ENCODE data around the gene CHP2.
A peak's percentile ranks its signal among the peaks of the same experiment; 100 is the strongest.
"Not testable (repeated sequence)": the region's sequence is repeated elsewhere in the genome, so short reads cannot be mapped to it uniquely, and the experiment has no call there.

Gene CHP2

DNA sequence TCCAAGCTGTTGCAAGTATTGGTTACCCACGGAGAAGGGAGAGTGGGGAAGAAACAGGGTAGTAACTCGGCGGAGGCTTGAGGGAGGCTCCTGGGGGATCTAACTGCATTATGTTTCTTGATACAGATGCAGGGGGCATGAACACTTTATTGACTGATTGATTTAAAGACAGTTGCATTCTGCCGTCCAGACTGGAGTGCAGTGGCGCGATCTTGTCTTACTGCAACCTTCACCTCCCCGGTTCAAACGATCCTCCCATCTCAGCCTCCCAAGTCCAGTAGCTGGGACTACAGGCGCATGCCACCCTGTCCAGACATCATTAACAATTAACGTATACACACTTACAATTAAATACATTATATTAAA, 26.7 kb upstream of the CHP2 start:
- TF ChIP-seq JUND (IDR thresholded peaks at IDR 0.05; ENCODE audit: low read depth), result no peak
- no peak for DNase-seq (ENCODE audit: low read depth in 1 of 2, low spot score in 1 of 2)
- in situ Hi-C loops (cut with HindIII; ENCODE audit: low pct_unique_long_range_greater_than_20kb, low sequenced_read_pairs), result no loop called here

DNA sequence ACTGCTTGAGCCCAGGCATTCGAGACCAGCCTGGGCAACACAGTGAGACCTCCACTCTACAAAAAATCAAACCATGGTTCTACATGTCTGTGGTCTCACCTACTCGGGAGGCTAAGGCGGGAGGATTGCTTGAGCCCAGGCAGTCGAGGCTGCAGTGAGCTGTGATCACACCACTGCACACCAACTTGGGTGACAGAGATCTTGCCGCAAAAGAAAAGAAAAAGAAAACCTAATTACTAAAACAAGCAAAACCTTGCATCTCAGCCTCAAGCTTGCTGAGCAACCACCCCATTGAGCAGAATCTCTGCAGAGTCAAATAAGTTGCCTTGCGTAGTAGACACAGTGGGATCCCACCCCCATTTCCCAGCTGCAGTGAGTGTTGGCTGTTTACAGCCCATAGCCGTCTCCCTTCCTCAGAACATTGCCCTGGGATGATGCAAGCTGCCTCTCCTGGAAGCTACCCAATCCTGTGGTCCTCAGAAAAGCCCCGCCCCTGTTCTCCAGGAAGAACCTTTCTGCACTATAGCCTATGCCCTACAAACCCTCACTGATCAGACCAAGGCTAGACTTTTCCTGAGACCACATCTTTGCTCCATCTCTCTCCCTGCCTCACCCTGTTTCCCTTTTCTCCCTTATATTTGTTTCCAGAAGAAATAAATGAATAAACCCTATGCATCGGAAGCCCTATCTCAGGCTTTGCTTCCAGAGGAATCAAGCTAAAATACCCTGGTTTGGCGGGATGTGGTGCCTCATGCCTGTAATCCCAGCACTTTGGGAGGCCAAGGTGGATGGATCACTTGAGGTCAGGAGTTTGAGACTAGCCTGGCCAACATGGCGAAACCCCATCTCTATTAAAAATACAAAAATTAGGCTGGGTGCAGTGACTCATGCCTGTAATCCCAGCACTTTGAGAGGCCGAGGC, 25.1 kb upstream of the CHP2 start:
- TF ChIP-seq JUND (IDR thresholded peaks at IDR 0.05; ENCODE audit: low read depth), result no peak
- in situ Hi-C loops (cut with HindIII; ENCODE audit: low pct_unique_long_range_greater_than_20kb, low sequenced_read_pairs), result no loop called here
- peak in 1 of 2 experiments; percentile 50 for DNase-seq (ENCODE audit: low read depth in 1 of 2, low spot score in 1 of 2)

DNA sequence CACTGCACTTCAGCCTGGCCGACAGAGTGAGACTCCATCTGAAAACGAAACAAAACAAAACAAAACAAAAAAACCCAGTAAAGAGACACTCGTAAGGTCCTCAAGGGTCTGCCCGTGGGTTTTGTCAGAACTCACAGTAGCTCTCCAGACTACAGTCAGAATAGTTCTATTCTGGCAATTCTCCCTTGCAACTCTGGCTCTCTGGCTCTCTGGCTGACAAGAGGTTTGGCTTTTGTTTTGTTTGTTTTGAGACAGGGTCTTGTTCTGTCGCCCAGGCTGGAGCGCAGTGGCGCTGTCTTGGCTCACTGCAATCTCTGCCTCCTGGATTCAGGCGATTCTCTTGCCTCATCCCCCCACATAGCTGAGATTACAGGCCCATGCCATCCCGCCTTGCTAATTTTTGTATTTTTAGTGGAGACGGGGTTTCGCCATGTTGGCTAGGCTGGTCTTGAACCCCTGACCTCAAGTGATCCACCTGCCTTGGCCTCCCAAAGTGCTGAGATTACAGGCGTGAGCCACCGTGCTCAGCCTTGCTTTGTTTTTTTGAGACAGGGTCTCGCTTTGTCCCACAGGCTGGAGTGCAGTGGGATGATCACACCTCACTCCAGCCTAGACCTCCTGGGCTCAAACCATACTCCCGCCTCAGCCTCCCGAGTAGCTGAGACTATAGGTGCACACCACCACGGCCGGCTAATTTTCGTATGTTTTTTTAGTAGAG, 20.5 kb upstream of the CHP2 start:
- DNase-seq (ENCODE audit: low read depth in 1 of 2, low spot score in 1 of 2), result no peak
- in situ Hi-C loops (cut with HindIII; ENCODE audit: low pct_unique_long_range_greater_than_20kb, low sequenced_read_pairs), result no loop called here
- TF ChIP-seq JUND (IDR thresholded peaks at IDR 0.05; ENCODE audit: low read depth), result no peak

DNA sequence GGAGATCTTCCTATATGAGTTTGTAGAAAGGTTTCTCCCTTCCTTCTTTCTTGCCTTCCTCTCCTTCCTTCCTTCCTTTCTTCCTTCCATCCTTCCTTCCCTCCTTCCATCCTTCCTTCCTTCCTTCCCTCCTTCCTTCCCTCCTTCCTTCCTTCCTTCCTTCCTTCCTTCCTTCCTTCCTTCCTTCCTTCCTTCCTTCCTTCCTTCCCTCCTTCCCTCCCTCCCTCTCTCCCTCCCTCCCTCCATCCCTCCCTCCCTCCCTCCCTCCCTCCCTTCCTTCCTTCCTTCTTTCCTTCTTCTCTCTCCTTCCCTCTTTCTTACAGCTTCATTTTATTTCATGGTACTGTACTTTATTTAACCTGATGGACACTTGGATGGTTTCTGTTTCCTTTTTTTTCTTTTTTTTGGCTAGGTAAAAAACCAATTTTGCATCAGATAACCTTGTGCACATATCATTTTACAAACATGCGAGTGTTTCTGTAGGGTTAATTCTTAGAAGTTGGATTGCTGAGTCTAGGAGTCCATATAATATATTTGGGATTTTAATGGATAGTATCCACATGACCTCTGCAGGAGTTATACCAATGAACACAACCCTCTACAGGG, 17.3 kb upstream of the CHP2 start:
- in situ Hi-C loops (cut with HindIII; ENCODE audit: low pct_unique_long_range_greater_than_20kb, low sequenced_read_pairs); DNase-seq (ENCODE audit: low read depth in 1 of 2, low spot score in 1 of 2): not testable (repeated sequence)

DNA sequence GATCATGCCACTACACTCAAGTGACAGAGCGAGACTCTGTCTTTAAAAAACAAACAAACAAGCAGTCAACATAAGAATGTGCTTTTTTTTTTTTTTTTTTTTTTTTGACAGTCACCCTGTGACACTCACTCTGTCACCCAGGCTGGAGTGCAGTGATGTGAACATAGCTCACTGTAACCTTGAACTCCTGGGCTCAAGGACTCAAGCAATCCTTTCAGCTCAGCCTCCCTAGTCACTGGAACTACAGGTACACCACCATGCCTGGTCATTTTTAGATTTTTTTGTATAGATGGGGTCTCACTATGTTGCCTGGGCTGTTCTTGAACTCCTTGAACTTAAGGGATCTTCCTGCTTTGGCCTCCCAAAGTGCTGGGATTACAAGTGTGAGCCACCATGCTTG, 15.3 kb upstream of the CHP2 start:
- no peak for TF ChIP-seq JUND (IDR thresholded peaks at IDR 0.05; ENCODE audit: low read depth)
- in situ Hi-C loops (cut with HindIII; ENCODE audit: low pct_unique_long_range_greater_than_20kb, low sequenced_read_pairs), result no loop called here

DNA sequence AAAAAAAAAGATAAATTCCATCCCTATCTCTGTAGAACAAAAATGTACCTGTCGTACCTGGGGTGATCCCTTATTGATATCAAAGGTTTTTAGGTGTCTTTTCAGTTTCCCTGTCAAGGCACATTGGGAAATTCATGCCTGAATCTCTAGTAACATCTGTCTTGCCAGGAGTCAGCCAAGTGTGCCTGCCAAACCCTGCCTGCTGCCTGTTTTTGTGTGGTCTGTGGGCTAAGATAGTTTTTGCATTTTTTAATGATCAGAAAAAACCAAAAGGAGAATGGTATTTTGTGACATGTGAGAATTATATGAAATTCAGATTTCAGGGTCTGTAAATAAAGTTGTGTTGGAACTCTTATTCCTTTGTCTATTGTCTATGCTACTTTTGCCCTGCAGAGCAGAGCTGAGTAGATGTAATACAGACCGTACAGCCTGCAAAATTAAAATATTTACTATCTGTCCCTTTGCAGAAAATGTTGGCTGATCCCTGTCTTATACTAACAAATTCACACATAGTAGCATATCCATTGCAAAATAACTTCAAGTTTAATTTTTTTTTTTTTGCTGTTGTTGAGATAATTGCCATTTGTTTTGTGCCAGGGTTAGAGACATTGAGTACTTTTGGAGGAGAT, 13.0 kb upstream of the CHP2 start:
- in situ Hi-C loops (cut with HindIII; ENCODE audit: low pct_unique_long_range_greater_than_20kb, low sequenced_read_pairs), result no loop called here
- TF ChIP-seq JUND (IDR thresholded peaks at IDR 0.05; ENCODE audit: low read depth), result no peak
- DNase-seq (ENCODE audit: low read depth in 1 of 2, low spot score in 1 of 2), result no peak

More for the DNA sequence above, 15.3 kb upstream of the CHP2 start:
- DNase-seq (ENCODE audit: low read depth in 1 of 2, low spot score in 1 of 2), result no peak

DNA sequence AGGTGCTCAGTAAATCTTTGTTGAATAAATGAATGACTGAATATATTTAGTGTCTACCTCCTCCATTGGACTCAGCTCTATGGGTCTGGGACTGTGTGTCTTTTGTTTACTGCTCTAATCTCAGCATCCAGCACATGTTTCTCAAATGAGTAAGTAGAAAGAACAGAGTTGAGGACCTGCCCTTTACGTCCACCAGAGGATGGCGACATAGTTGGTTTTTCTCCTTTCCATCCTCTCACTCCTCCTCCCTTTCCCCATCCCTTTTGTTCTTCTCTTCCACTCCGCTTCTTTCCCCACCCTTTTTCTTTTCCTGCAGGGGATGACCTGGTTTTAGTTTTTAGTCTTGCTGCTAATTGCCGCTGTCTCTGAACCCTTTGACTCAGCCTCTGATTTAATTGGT, 12.1 kb upstream of the CHP2 start:
- in situ Hi-C loops (cut with HindIII; ENCODE audit: low pct_unique_long_range_greater_than_20kb, low sequenced_read_pairs), result no loop called here

DNA sequence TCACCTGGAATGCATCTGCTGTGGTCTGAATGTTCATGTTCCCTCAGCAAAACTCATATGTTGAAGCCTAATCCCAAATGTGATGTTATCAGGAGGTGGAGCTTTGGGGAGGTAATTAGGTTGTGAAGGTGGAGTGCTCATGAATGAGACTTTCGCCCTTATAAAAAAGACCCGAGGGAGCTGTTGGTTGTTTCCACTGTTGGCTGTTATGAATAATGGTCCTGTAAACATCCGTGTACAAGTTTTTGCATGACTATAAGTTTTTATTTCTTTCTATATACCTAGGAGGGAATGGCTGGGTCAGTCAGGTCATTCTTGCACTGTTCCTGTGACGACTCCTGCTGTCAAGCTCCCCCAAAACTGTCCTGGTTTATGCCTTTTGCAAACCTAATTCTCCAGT, 9.6 kb upstream of the CHP2 start:
- no peak for TF ChIP-seq JUND (IDR thresholded peaks at IDR 0.05; ENCODE audit: low read depth)
- no peak for DNase-seq (ENCODE audit: low read depth in 1 of 2, low spot score in 1 of 2)
- in situ Hi-C loops (cut with HindIII; ENCODE audit: low pct_unique_long_range_greater_than_20kb, low sequenced_read_pairs), result no loop called here

More for the DNA sequence above, 12.1 kb upstream of the CHP2 start:
- peak in 1 of 2 experiments; percentile 6 for DNase-seq (ENCODE audit: low read depth in 1 of 2, low spot score in 1 of 2)
- TF ChIP-seq JUND (IDR thresholded peaks at IDR 0.05; ENCODE audit: low read depth), result no peak

DNA sequence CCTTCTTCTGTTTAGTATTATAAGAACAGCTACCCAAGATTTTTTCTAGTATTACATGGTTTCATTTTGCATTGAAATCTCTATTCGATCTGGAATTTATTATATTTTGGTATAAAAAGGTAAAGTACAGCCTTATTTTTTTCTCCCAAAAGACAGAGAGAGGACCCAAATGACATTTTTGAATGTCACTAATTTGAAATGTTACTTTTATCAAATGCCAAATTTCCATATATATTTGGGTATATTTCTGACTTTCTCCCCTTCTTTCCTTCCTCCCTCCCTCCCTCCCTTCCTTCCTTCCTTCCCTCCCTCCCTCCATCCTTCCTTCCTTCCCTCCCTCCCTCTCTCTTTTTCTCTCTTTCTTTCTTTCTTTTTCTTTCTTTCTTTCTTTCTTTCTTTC, 6.2 kb upstream of the CHP2 start:
- TF ChIP-seq JUND (IDR thresholded peaks at IDR 0.05; ENCODE audit: low read depth), result no peak
- in situ Hi-C loops (cut with HindIII; ENCODE audit: low pct_unique_long_range_greater_than_20kb, low sequenced_read_pairs), result no loop called here
- no peak for DNase-seq (ENCODE audit: low read depth in 1 of 2, low spot score in 1 of 2)

DNA sequence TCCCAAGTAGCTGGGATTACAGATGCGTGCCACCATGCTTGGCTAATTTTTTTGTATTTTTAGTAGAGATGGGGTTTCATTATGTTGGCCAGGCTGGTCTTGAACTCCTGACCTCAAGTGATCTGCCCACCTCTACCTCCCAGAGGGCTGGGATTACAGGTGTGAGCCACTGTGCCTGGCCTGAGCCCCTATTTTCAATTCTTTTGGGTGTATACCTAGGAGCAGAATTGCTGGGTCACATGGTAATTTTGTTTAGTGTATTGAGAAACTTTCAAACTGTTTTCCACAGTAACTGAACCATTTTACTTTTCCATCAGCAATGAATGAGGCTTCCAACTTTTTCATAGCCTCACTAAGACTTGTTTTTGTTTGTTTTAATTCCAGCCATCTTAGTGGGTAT, 3.8 kb upstream of the CHP2 start:
- DNase-seq (ENCODE audit: low read depth in 1 of 2, low spot score in 1 of 2); in situ Hi-C loops (cut with HindIII; ENCODE audit: low pct_unique_long_range_greater_than_20kb, low sequenced_read_pairs): not testable (repeated sequence)

DNA sequence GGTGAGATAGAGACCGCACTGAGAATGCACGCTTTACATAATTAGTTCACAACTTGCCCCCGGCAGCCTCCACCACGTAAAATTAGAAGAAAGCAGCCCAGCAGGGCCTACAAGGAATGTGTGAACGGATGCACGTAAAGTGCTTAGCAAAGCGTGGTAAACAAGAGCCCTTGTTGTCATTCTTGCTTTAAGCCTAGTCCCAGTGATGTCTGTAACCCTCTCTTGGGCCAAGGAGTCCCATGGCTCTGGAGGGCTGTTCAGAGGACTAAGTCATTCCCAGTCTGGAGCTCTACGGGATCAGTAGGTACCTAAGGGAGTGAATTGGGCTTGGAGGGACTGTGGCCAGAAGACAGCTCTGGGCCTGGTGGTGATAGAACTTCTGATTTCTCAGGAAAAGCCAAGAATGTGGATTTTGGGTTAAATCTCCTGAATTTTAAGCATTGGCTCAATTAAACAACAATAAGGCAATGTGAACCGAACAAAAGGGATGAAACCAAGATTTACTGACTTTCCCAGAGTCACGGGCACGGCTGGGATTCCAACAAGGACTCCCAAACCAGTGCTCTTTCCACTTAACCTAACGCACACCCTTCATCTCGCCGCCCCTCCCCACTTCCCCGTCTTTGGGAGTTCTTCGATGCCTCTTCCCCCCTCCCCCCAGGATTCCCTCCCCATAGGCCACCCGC, 775 bp upstream of the CHP2 start:
- in situ Hi-C loops (cut with HindIII; ENCODE audit: low pct_unique_long_range_greater_than_20kb, low sequenced_read_pairs), result no loop called here
- DNase-seq (ENCODE audit: low read depth in 1 of 2, low spot score in 1 of 2), result no peak
- TF ChIP-seq JUND (IDR thresholded peaks at IDR 0.05; ENCODE audit: low read depth), result no peak

DNA sequence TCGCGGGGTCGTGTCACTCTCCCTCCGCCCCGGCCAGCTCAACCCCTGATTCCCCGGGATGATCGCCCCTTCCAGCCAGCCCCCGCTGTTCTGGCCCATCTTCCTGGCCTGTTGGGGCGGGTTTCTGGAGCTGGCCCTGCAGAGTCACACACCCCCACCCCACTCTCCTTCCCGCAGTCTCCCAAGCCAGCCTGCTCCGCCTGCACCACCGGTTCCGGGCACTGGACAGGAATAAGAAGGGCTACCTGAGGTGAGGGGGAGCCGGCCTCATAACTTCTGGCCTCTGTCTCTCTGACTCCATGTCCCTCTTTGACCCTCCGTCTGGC, 621 bp downstream of the CHP2 start:
- DNase-seq (ENCODE audit: low read depth in 1 of 2, low spot score in 1 of 2), result no peak
- in situ Hi-C loops (cut with HindIII; ENCODE audit: low pct_unique_long_range_greater_than_20kb, low sequenced_read_pairs), result no loop called here
- no peak for TF ChIP-seq JUND (IDR thresholded peaks at IDR 0.05; ENCODE audit: low read depth)
